Neural progenitor cell (in vitro differentiated cells): ENCODE data around the gene TTYH1. TPM values are rescaled to one million over a fixed set of nuclear protein-coding genes. Genes with fewer than 3 reads are reported as not detected.

Experiments
- DNase-seq: peaks from one replicate; pipeline ENCODE4 v3.0.0-alpha.2; 2016; ENCODE audit warnings: low spot score
- H2AFZ ChIP-seq: fragments of 200-600 bp; sonication (generic); replicated peaks from 2 replicates; pipeline ENCODE4 v1.6.1; 2016; ENCODE audit warnings: antibody characterized with exemption
- H3F3A ChIP-seq: fragments of 200-600 bp; sonication (generic); 2 replicates; pipeline ENCODE4 v1.6.1; 2016; ENCODE audit warnings: antibody characterized with exemption, low read depth
- H3K27ac ChIP-seq: fragments of 200-600 bp; sonication (generic); 2 replicates; pipeline ENCODE4 v1.5.1; 2016; ENCODE audit warnings: mild to moderate bottlenecking
- H3K27me3 ChIP-seq: fragments of 200-600 bp; sonication (generic); 2 replicates; pipeline ENCODE4 v1.6.1; 2016; ENCODE audit warnings: mild to moderate bottlenecking, moderate library complexity
- H3K36me3 ChIP-seq: fragments of 200-600 bp; sonication (generic); 2 replicates; pipeline ENCODE4 v1.5.1; 2016
- H3K4me1 ChIP-seq: fragments of 200-600 bp; sonication (generic); 2 replicates; pipeline ENCODE4 v1.6.1; 2016; ENCODE audit warnings: mixed run types
- H3K4me2 ChIP-seq: fragments of 200-600 bp; sonication (generic); 2 replicates; pipeline ENCODE4 v1.6.1; 2016
- H3K4me3 ChIP-seq: fragments of 200-600 bp; sonication (generic); 2 replicates; pipeline ENCODE4 v1.5.1; 2016
- H3K79me2 ChIP-seq: fragments of 200-600 bp; sonication (generic); 2 replicates; pipeline ENCODE4 v1.6.1; 2016; ENCODE audit warnings: low read depth
- H3K9ac ChIP-seq: fragments of 200-600 bp; sonication (generic); 2 replicates; pipeline ENCODE4 v1.6.1; 2016
- H3K9me3 ChIP-seq: fragments of 200-600 bp; sonication (generic); 2 replicates; pipeline ENCODE4 v1.5.1; 2016; ENCODE audit warnings: low read depth
- H4K20me1 ChIP-seq: fragments of 200-600 bp; sonication (generic); 2 replicates; pipeline ENCODE4 v1.6.1; 2016; ENCODE audit warnings: low read depth
- H3K27ac Mint-ChIP-seq: 3 replicates; pipeline ENCODE4 v1.8.0; 2021; ENCODE audit warnings: mixed read lengths
- H3K27me3 Mint-ChIP-seq: 2 replicates; pipeline ENCODE4 v1.8.0; 2022; ENCODE audit warnings: low read depth, mild to moderate bottlenecking, inconsistent platforms, moderate library complexity, mixed read lengths; ENCODE audit not compliant: insufficient read depth
- H3K36me3 Mint-ChIP-seq: 3 replicates; pipeline ENCODE4 v1.8.0; 2021; ENCODE audit warnings: mixed read lengths
- H3K4me1 Mint-ChIP-seq: 3 replicates; pipeline ENCODE4 v1.8.0; 2021; ENCODE audit warnings: mixed read lengths
- H3K4me3 Mint-ChIP-seq: 3 replicates; pipeline ENCODE4 v1.8.0; 2021; ENCODE audit warnings: mild to moderate bottlenecking, moderate library complexity, mixed read lengths
- H3K9me3 Mint-ChIP-seq: 3 replicates; pipeline ENCODE4 v1.8.0; 2020; ENCODE audit warnings: mixed read lengths
- EZH2 ChIP-seq: fragments of 200-600 bp; sonication (generic); IDR thresholded peaks from 2 replicates; pipeline ENCODE4 v1.6.1; 2017; ENCODE audit warnings: antibody characterized with exemption, mild to moderate bottlenecking, moderate library complexity
- EZH2phosphoT487 ChIP-seq: fragments of 200-600 bp; sonication (generic); IDR thresholded peaks from 2 replicates; pipeline ENCODE4 v1.6.1; 2017; ENCODE audit warnings: antibody characterized with exemption
- total RNA-seq: library from RNA; depleted of rRNA; stranded (reverse); fragments of >200 nt; gene quantifications from 2 replicates; pipeline ENCODE4 v1.2.3, GENCODE V29; 2015; ENCODE audit warnings: low replicate concordance
- TF ChIP-seq, protein P1 (sequence below): fragments of 200-600 bp; sonication (generic); IDR thresholded peaks from 2 replicates; pipeline ENCODE4 v1.5.1; 2017; ENCODE audit warnings: antibody characterized with exemption, mild to moderate bottlenecking

Gene TTYH1
- total RNA-seq, 1 donor from 2014 or later, result 34.2 TPM

DNA sequence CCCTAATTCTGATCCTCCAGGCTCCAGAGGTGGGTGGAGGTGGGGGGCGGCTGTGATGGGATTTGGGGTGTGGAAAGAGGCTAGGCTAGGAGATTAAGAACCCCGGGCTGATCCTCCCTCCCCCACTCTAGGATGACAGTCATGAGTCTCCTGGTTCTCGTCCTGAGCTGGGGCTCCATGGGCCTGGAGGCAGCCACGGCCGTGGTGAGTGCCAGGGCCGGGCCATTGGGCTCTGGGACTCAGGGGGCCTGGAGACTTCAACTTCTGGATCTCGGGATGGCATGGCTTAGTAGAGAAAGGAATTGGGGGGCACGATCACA is 13.9 kb downstream of the TTYH1 start:
- H3K9me3 ChIP-seq, result no peaks in the 10 kb centered on the region
- TF ChIP-seq, protein P1, sequence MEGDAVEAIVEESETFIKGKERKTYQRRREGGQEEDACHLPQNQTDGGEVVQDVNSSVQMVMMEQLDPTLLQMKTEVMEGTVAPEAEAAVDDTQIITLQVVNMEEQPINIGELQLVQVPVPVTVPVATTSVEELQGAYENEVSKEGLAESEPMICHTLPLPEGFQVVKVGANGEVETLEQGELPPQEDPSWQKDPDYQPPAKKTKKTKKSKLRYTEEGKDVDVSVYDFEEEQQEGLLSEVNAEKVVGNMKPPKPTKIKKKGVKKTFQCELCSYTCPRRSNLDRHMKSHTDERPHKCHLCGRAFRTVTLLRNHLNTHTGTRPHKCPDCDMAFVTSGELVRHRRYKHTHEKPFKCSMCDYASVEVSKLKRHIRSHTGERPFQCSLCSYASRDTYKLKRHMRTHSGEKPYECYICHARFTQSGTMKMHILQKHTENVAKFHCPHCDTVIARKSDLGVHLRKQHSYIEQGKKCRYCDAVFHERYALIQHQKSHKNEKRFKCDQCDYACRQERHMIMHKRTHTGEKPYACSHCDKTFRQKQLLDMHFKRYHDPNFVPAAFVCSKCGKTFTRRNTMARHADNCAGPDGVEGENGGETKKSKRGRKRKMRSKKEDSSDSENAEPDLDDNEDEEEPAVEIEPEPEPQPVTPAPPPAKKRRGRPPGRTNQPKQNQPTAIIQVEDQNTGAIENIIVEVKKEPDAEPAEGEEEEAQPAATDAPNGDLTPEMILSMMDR, result no peak
- TF ChIP-seq EZH2phosphoT487 (no peak), EZH2 (no peak)
- H3K4me3 ChIP-seq, result no peak overlapping the region
- H3F3A ChIP-seq, result peaks cover 8% of the 10 kb centered on the region
- peak overlapping the region; percentile 68 for H3K4me3 Mint-ChIP-seq
- DNase-seq, result no peak
- no peaks in the 10 kb centered on the region for H3K36me3 ChIP-seq
- H3K9me3 Mint-ChIP-seq, result no peaks in the 10 kb centered on the region
- H2AFZ ChIP-seq, result no peak overlapping the region
- H3K4me1 Mint-ChIP-seq, result peaks cover 46% of the 10 kb centered on the region
- H3K4me2 ChIP-seq, result no peak overlapping the region
- peaks cover 58% of the 10 kb centered on the region for H4K20me1 ChIP-seq
- H3K27me3 Mint-ChIP-seq, result peaks cover 10% of the 10 kb centered on the region
- H3K4me1 ChIP-seq, result peaks cover 16% of the 10 kb centered on the region
- H3K27ac Mint-ChIP-seq, result peak overlapping the region; percentile 44
- peaks cover 36% of the 10 kb centered on the region for H3K36me3 Mint-ChIP-seq
- H3K9ac ChIP-seq, result peak overlapping the region; percentile 5
- no peak overlapping the region for H3K27ac ChIP-seq
- no peaks in the 10 kb centered on the region for H3K79me2 ChIP-seq
- no peaks in the 10 kb centered on the region for H3K27me3 ChIP-seq

DNA sequence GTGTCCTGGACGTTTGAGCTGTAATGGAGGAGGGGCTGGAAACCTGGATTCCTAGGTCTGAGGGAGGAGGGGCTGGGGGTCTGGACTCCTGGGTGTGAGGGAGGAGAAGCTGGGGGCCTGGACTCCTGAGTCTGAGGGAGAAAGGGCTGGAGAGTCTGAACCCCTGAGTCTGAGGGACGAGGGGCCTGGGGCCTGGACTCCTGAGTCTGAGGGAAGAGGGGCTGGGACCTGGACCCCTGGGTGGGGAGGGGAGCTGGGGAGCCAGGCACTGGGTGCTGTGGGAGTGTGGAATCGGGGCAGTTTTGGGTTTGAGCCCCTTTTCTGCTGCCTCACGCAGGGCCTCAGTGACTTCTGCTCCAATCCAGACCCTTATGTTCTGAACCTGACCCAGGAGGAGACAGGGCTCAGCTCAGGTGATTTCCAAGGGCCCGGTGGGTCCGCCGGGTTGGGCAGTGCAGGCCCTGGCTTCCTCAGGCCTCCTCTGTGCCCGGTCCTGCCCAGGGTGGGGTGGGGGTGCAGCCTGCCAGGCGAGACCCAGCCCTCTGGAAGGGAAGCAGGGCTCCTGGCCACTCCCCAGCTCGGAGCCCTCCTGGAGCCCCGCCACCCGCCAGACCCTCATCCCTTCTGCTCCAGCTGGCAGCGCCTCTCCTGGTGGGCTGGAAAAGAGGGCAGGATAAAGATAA is 14.4 kb downstream of the TTYH1 start:
- H2AFZ ChIP-seq, result no peak overlapping the region
- peak; percentile 29 for DNase-seq
- H3K4me3 ChIP-seq, result no peak overlapping the region
- H3K9ac ChIP-seq, result no peak overlapping the region
- H3F3A ChIP-seq, result peaks cover 13% of the 10 kb centered on the region
- H4K20me1 ChIP-seq, result peaks cover 64% of the 10 kb centered on the region
- Mint-ChIP-seq H3K9me3 (no peaks in the 10 kb centered on the region), H3K4me3 (peak overlapping the region; percentile 68), H3K36me3 (peaks cover 36% of the 10 kb centered on the region), H3K27me3 (peaks cover 13% of the 10 kb centered on the region), H3K27ac (peak overlapping the region; percentile 44), H3K4me1 (peaks cover 51% of the 10 kb centered on the region)
- no peaks in the 10 kb centered on the region for H3K79me2 ChIP-seq
- no peaks in the 10 kb centered on the region for H3K36me3 ChIP-seq
- no peaks in the 10 kb centered on the region for H3K9me3 ChIP-seq
- no peaks in the 10 kb centered on the region for H3K27me3 ChIP-seq
- no peak overlapping the region for H3K27ac ChIP-seq
- H3K4me1 ChIP-seq, result peaks cover 16% of the 10 kb centered on the region
- H3K4me2 ChIP-seq, result peak overlapping the region; percentile 64
- TF ChIP-seq, protein P1, result no peak
- TF ChIP-seq EZH2, result no peak
- no peak for TF ChIP-seq EZH2phosphoT487

DNA sequence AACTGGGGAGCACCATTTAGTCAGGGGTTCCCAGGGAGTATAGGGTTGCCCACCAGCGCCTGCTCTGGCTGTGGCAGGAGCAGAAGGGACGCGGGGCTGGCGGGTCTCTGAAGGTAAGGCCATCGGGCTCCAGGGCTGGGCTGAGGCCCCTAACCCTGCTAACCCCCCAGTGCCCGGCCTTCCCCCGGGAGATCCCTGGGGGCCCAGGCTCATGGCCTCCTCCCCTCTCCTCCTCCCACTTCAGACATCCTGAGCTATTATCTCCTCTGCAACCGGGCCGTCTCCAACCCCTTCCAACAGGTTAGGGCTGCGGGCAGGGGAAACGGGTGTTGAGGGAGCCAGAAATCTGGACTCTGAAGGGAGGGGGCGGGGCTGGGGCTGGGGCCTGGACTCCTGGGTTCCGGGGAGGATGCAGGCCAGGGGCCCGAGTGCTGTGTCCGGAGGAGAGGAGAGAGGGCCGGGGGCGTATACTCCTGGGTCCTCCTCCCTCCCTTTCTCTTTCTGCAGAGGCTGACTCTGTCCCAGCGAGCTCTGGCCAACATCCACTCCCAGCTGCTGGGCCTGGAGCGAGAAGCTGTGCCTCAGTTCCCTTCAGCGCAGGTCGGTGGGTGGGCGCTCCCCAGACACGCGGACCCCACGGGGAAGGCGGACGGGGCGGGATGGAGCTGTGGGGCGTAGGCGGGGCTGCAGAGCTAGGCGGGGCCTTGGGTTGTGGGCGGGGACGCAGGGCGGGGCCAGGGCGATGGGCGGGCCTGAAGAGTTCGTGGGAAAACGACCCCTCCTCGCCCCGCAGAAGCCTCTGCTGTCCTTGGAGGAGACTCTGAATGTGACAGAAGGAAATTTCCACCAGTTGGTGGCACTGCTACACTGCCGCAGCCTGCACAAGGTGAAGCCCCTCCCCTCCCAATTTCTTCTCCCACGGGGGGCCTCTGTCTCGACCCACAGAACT is 15.3 kb downstream of the TTYH1 start:
- Mint-ChIP-seq H3K9me3 (no peaks in the 10 kb centered on the region), H3K27ac (peak overlapping the region; percentile 72), H3K4me1 (peaks cover 51% of the 10 kb centered on the region), H3K36me3 (peaks cover 30% of the 10 kb centered on the region), H3K27me3 (peaks cover 16% of the 10 kb centered on the region), H3K4me3 (peak overlapping the region; percentile 68)
- no peaks in the 10 kb centered on the region for H3K36me3 ChIP-seq
- DNase-seq, result peak; percentile 74
- TF ChIP-seq EZH2phosphoT487, result no peak
- TF ChIP-seq, protein P1, result peak; percentile 44
- peak overlapping the region; percentile 64 for H3K4me2 ChIP-seq
- no peaks in the 10 kb centered on the region for H3K9me3 ChIP-seq
- peaks cover 73% of the 10 kb centered on the region for H4K20me1 ChIP-seq
- no peak overlapping the region for H2AFZ ChIP-seq
- H3K4me1 ChIP-seq, result peaks cover 21% of the 10 kb centered on the region
- no peak overlapping the region for H3K27ac ChIP-seq
- H3K4me3 ChIP-seq, result peak overlapping the region; percentile 40
- peaks cover 16% of the 10 kb centered on the region for H3F3A ChIP-seq
- no peaks in the 10 kb centered on the region for H3K27me3 ChIP-seq
- H3K9ac ChIP-seq, result no peak overlapping the region
- H3K79me2 ChIP-seq, result no peaks in the 10 kb centered on the region
